T follicular helper cell (primary cell): Measurements from ENCODE around the gene TNFRSF14.

Experiments used
- DNase-seq: peaks from one replicate; pipeline ENCODE4 v3.0.0-alpha.2; 2020; ENCODE audit warnings: low read depth

TNFRSF14 gene

GRCh38 chr1:2554621-2555387 is 1.4 kb upstream of the TNFRSF14 start:
- peak; percentile 39 for DNase-seq

GRCh38 chr1:2555634-2556276 is 416 bp upstream of the TNFRSF14 start:
- peak; percentile 50 for DNase-seq

- DNase-seq: no peak
Measured at GRCh38 chr1:2556678-2557481, 709 bp downstream of the TNFRSF14 start.

- no peak for DNase-seq
Measured at GRCh38 chr1:2557482-2558400, 1.6 kb downstream of the TNFRSF14 start.

GRCh38 chr1:2558420-2558819 is 2.2 kb downstream of the TNFRSF14 start:
- DNase-seq: no peak

GRCh38 chr1:2558861-2559260 is 2.7 kb downstream of the TNFRSF14 start:
- no peak for DNase-seq

GRCh38 chr1:2559509-2560298 is 3.5 kb downstream of the TNFRSF14 start:
- DNase-seq: no peak

- no peak for DNase-seq
Measured at GRCh38 chr1:2560299-2561073, 4.3 kb downstream of the TNFRSF14 start.

GRCh38 chr1:2561446-2561845 is 5.3 kb downstream of the TNFRSF14 start:
- no peak for DNase-seq

GRCh38 chr1:2561898-2562895 is 6.0 kb downstream of the TNFRSF14 start:
- DNase-seq: no peak

- no peak for DNase-seq
Measured at GRCh38 chr1:2563205-2563604, 7.0 kb downstream of the TNFRSF14 start.

- no peak for DNase-seq
Measured at GRCh38 chr1:2564006-2564814, 8.0 kb downstream of the TNFRSF14 start.

- DNase-seq: no peak
Measured at GRCh38 chr1:2564815-2565374, 8.7 kb downstream of the TNFRSF14 start.

GRCh38 chr1:2566101-2567045 is 10.2 kb downstream of the TNFRSF14 start:
- no peak for DNase-seq

- no peak for DNase-seq
Measured at GRCh38 chr1:2567083-2567679, 11.0 kb downstream of the TNFRSF14 start.
